ENCODE measurements around the gene EFNB3. TPM values are rescaled to one million over a fixed set of nuclear protein-coding genes. Genes with fewer than 3 reads are reported as not detected.

Gene EFNB3
- total and polyA plus RNA-seq, 10 of the 15 experiments (the other 5 are each of a cell fraction or from before 2014, with no cell fraction given), result 0.01 to 0.13 (median 0.04) TPM; not detected in 5

- TF ChIP-seq EED (IDR thresholded peaks at IDR 0.05; ENCODE audit: low read depth) (peak; percentile 57; the same call in 1 of the 2 replicates), TCF3 (IDR thresholded peaks at IDR 0.05; ENCODE audit: borderline replicate concordance, insufficient read depth, low read depth, low read length) (peak; percentile 66; the same call in 1 of the 2 replicates), MTA3 (IDR thresholded peaks at IDR 0.05; ENCODE audit: borderline replicate concordance, low read length) (0 out of 2 replicates have a peak, but pooled peaks have one; percentile 10), RCOR1 (conservative IDR thresholded peaks at IDR 0.05; ENCODE audit: low read depth, low read length) (no peak), POLR2AphosphoS5 (IDR thresholded peaks at IDR 0.05; ENCODE audit: low read length) (peak; percentile 74), ZBTB11 (CRISPR knock-in tag; IDR thresholded peaks at IDR 0.05) (peak; percentile 65), IKZF1 (conservative IDR thresholded peaks at IDR 0.05) (peak; percentile 80; the same call in 1 of the 2 replicates), BACH1 (IDR thresholded peaks at IDR 0.05; ENCODE audit: borderline replicate concordance) (peak; percentile 44; the same call in 1 of the 2 replicates), NRF1 (conservative IDR thresholded peaks at IDR 0.05; ENCODE audit: low read depth, low read length) (no peak), MEF2A (IDR thresholded peaks at IDR 0.05; ENCODE audit: insufficient read depth, low read depth, low read length) (no peak), FOS (IDR thresholded peaks at IDR 0.05; ENCODE audit: borderline replicate concordance, extremely low read depth, insufficient read length) (no peak), CTCF (IDR thresholded peaks at IDR 0.05 in 2 of 3, conservative IDR thresholded peaks at IDR 0.05 in 1 of 3; ENCODE audit: control insufficient read depth in 2 of 3, extremely low read depth in 1 of 3, insufficient read depth in 1 of 3, low read depth in 3 of 3, low read length in 3 of 3) (no peak), GABPA (IDR thresholded peaks at IDR 0.05; ENCODE audit: low read depth) (peak; percentile 86)
- TF ChIP-seq, protein P1, sequence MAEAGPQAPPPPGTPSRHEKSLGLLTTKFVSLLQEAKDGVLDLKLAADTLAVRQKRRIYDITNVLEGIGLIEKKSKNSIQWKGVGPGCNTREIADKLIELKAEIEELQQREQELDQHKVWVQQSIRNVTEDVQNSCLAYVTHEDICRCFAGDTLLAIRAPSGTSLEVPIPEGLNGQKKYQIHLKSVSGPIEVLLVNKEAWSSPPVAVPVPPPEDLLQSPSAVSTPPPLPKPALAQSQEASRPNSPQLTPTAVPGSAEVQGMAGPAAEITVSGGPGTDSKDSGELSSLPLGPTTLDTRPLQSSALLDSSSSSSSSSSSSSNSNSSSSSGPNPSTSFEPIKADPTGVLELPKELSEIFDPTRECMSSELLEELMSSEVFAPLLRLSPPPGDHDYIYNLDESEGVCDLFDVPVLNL (IDR thresholded peaks at IDR 0.05; ENCODE audit: low read depth, low read length), result peak; percentile 63; the same call in 1 of the 2 replicates
- TF ChIP-seq, protein P2, sequence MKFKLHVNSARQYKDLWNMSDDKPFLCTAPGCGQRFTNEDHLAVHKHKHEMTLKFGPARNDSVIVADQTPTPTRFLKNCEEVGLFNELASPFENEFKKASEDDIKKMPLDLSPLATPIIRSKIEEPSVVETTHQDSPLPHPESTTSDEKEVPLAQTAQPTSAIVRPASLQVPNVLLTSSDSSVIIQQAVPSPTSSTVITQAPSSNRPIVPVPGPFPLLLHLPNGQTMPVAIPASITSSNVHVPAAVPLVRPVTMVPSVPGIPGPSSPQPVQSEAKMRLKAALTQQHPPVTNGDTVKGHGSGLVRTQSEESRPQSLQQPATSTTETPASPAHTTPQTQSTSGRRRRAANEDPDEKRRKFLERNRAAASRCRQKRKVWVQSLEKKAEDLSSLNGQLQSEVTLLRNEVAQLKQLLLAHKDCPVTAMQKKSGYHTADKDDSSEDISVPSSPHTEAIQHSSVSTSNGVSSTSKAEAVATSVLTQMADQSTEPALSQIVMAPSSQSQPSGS (IDR thresholded peaks at IDR 0.05; ENCODE audit: low read length), result no peak
- TF ChIP-seq, protein P3, sequence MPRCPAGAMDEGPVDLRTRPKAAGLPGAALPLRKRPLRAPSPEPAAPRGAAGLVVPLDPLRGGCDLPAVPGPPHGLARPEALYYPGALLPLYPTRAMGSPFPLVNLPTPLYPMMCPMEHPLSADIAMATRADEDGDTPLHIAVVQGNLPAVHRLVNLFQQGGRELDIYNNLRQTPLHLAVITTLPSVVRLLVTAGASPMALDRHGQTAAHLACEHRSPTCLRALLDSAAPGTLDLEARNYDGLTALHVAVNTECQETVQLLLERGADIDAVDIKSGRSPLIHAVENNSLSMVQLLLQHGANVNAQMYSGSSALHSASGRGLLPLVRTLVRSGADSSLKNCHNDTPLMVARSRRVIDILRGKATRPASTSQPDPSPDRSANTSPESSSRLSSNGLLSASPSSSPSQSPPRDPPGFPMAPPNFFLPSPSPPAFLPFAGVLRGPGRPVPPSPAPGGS (IDR thresholded peaks at IDR 0.05; ENCODE audit: borderline replicate concordance, insufficient read depth, low read depth, low read length, poor library complexity, severe bottlenecking), result no peak
- TF ChIP-seq, protein P4, sequence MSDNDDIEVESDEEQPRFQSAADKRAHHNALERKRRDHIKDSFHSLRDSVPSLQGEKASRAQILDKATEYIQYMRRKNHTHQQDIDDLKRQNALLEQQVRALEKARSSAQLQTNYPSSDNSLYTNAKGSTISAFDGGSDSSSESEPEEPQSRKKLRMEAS (IDR thresholded peaks at IDR 0.05; ENCODE audit: low read depth, low read length), result no peak
These were observed 19.3 kb upstream of the EFNB3 start (continued) for GRCh38 chr17:7685533-7686221.
